Raji (cell line): ENCODE data around the gene TMCO1.

ENCODE experiments used
- POLR2A ChIP-seq: IDR thresholded peaks from 2 replicates; pipeline ENCODE4 v1.6.1; 2011; ENCODE audit warnings: low read depth, low read length, control low read depth; ENCODE audit not compliant: insufficient read depth

TMCO1 gene

GRCh38 chr1:165755393-165756010 is 13.2 kb downstream of the TMCO1 start:
- no peak for TF ChIP-seq POLR2A

GRCh38 chr1:165753934-165754333 is 14.7 kb downstream of the TMCO1 start:
- TF ChIP-seq POLR2A = no peak

GRCh38 chr1:165748550-165748949 is 20.1 kb downstream of the TMCO1 start:
- TF ChIP-seq POLR2A = no peak

- no peak for TF ChIP-seq POLR2A
These were observed 20.8 kb downstream of the TMCO1 start for GRCh38 chr1:165747632-165748447.

GRCh38 chr1:165742194-165742593 is 26.5 kb downstream of the TMCO1 start:
- no peak for TF ChIP-seq POLR2A

- no peak for TF ChIP-seq POLR2A
These were observed 29.9 kb downstream of the TMCO1 start for GRCh38 chr1:165738794-165739193.

- TF ChIP-seq POLR2A = no peak
These were observed 31.5 kb downstream of the TMCO1 start for GRCh38 chr1:165737196-165737595.

GRCh38 chr1:165734906-165735305 is 33.8 kb downstream of the TMCO1 start:
- no peak for TF ChIP-seq POLR2A

GRCh38 chr1:165726841-165727240 is 41.8 kb downstream of the TMCO1 start:
- TF ChIP-seq POLR2A = no peak

GRCh38 chr1:165726169-165726568 is 42.5 kb downstream of the TMCO1 start:
- TF ChIP-seq POLR2A = no peak

GRCh38 chr1:165717918-165718515 is 50.7 kb downstream of the TMCO1 start:
- TF ChIP-seq POLR2A = no peak

- no peak for TF ChIP-seq POLR2A
These were observed 55.9 kb downstream of the TMCO1 start for GRCh38 chr1:165712764-165713163.

GRCh38 chr1:165707984-165708706 is 60.5 kb downstream of the TMCO1 start:
- TF ChIP-seq POLR2A = no peak

GRCh38 chr1:165703648-165704047 is 65.0 kb downstream of the TMCO1 start:
- no peak for TF ChIP-seq POLR2A

- TF ChIP-seq POLR2A = no peak
These were observed 69.1 kb downstream of the TMCO1 start for GRCh38 chr1:165699577-165699976.

GRCh38 chr1:165698761-165699052 is 70.0 kb downstream of the TMCO1 start:
- TF ChIP-seq POLR2A = no peak
